NCI-H2196 treated with DMSO at 0.1 percent for 48 hours (cell line): ENCODE measurements around the gene SFTA2.
"Not testable (repeated sequence)": the region's sequence is repeated elsewhere in the genome, so short reads cannot be mapped to it uniquely, and the experiment has no call there.

Source experiments
- DNase-seq: peaks from one replicate; lab custom pipeline; 2025; ENCODE audit not compliant: unreplicated experiment; lab: John Stamatoyannopoulos, UW

SFTA2 gene

DNA sequence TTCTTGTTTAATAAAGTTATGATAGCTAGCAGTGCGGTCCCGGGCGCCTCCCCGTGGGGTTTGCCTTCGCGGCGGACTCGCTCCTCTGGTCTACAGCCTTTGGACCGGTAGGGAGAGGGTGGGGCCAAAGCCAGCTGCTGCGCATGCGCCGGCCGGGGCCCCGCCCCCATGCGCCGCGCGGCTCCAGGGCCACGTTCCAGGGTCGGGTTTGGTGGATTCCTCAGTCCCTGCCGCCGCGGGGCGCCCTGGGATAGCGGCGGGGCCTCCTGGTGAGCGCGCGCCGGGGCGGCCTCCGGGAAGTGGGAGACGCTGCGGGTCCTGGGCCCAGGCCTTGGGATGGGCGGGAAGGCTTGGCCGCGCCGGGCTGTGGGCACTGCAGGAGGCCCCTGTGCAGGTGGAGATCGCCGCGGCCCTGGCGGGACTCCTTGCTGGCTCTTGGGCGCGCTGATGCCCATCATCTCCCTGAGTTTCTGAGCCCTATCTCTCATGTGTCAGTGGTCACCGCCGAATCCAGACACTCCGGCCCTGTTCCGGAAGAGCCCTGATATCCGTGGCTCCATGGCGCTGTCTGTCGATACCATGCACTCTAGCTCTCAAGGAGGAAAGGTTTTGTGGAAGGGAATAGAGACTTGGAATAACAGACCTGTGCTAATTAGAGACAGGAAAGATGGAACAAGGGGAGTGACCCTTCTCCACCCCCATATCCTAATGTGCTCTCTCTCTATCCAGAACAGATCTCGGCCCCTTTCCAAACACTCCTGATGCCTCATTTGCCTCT lies 17.7 kb downstream of the SFTA2 start, which contains the start of gene VARS2:
Gene VARS2, plus strand, starts transcription at position 163 of the 778 bp plus-strand sequence. Its CDS starts 599 bp downstream, at position 762.
- peak; percentile 80 for DNase-seq

GRCh38 chr6:30913721-30914075 lies 18.3 kb downstream of the SFTA2 start:
- DNase-seq: no peak

DNA sequence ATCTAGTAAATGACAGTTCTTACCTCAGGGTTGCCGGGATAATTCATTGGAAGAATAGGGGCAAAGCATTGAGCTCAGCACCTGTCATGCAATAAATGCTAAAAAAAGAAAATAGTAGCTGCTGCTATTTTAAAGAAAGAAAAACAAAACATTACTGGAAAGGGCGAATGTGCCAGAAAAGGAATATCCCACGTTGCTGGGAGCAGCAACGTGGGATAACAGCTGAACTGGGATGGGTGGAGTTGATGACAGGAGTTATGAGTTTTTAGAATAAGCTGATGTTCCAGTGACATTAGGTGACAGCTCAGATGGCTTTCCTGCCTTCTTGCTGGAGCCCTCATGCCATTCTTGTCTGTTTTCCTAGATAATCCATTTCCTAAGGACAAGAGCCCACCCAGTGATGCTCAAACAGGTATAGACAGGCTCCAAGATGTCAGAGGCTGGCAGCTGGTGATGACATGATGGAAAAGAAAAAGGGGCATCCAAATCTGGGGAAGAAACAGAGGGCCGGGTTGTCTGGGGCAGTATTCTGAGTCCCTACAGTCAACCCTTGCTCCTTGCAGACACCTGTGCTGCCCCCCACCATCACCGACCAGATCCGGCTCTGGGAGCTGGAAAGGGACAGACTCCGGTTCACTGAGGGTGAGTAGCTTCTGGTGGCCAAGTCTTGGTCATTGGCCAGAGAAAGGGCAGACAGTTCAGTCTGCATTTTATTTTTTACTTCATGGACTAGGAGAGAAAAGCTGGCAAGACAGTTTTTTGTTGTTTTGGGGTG lies 19.0 kb downstream of the SFTA2 start:
- DNase-seq: no peak

GRCh38 chr6:30910473-30910872 lies 21.5 kb downstream of the SFTA2 start:
- not testable (repeated sequence) for DNase-seq

DNA sequence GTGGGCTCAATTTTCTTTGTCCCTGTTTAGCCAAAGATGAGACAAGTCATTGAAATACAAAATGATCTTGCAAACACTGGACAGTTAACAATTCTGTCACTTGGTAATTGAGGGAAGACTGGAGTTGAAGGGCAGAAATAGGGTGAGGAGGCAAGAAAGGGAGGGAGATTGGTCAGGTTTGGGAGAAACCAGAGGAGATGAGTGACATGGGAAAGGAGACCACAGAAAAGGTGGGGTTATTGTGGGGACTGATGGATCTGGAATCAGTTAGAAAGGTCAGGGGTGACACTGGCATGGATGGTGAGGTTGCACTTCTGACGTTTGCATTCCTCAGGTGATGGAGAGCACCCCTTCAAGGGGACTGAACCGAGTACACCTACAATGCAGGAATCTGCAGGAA lies 23.3 kb downstream of the SFTA2 start:
- no peak for DNase-seq

DNA sequence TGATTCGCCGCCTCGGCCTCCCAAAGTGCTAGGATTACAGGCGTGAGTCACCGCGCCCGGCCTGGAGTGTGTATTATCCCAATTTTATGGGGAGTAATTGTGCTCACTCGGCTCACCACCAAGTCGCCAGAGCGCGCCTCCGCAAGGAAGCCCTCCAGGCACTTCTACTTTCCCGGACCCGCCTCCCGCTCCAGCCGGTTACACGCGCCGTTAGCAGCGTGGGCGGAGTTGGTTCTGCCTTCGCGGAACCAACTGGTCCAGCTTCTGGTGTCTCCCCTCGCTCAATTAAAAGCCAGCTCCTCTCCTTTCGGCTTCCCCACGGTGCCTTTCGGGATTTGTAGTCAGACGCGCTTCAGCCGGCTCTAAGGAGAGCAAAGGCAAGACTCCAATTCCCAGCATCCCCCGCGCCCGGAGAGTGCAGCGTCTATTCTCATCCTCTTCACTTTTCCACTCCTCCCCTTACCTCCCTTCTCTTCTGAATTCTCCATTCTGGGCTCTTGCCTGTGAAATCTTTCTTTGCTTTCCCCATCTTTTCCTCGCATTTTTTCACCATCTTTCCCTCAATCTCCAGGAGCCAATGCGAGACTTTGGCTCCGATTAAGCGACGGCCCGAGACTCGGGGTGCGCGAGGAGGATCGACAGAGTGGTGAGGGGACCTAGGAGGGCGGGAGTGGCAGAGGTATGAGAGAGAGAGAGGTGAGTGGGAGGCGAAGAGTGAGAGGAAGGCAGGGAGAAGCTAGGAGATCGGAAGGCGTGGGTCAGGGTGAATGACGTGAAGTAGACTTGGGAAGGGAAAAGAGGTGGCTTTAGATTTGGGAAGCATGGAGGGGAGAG lies 24.0 kb downstream of the SFTA2 start, which contains the start of gene GTF2H4:
Gene GTF2H4, plus strand, starts transcription at position 450 of the 834 bp plus-strand sequence.
- peak; percentile 95 for DNase-seq

GRCh38 chr6:30907290-30907757 lies 24.6 kb downstream of the SFTA2 start:
- not testable (repeated sequence) for DNase-seq

- no peak for DNase-seq
These were observed 28.7 kb downstream of the SFTA2 start for GRCh38 chr6:30903236-30903635.

- DNase-seq: no peak
These were observed 29.3 kb downstream of the SFTA2 start for GRCh38 chr6:30902709-30903108.

GRCh38 chr6:30902196-30902595 lies 29.8 kb downstream of the SFTA2 start:
- not testable (repeated sequence) for DNase-seq

- no peak for DNase-seq
These were observed 30.5 kb downstream of the SFTA2 start for GRCh38 chr6:30901436-30901835.

- DNase-seq: no peak
These were observed 31.0 kb downstream of the SFTA2 start for GRCh38 chr6:30900863-30901417.

DNA sequence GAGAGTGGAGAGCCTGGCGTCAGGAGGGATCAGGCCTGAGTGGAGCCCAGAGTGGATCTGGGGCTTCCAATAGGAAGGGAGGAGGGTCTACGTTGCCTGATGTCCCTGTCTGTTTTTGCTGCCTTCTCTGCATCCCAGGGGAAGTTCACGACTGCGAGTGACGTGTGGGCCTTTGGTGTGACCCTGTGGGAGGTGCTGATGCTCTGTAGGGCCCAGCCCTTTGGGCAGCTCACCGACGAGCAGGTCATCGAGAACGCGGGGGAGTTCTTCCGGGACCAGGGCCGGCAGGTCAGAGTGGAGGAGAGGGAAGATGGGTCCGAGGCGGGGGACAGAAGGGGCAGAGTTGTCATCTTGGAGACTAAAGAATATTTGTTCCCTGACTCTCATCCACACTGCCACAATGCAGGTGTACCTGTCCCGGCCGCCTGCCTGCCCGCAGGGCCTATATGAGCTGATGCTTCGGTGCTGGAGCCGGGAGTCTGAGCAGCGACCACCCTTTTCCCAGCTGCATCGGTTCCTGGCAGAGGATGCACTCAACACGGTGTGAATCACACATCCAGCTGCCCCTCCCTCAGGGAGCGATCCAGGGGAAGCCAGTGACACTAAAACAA lies 33.1 kb downstream of the SFTA2 start:
- DNase-seq: no peak

DNA sequence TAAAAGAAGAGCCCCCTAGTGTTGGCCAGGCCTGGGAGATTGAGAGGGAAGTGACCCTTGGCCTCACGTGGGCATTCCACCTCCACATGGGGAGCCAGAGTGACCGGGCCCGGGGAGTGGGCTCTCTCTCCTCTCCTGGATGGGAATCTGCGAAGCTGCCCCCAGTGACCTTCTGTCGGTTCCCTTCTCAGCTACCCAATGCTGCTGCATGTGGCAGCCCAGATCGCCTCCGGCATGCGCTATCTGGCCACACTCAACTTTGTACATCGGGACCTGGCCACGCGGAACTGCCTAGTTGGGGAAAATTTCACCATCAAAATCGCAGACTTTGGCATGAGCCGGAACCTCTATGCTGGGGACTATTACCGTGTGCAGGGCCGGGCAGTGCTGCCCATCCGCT lies 34.1 kb downstream of the SFTA2 start:
- DNase-seq: no peak

DNA sequence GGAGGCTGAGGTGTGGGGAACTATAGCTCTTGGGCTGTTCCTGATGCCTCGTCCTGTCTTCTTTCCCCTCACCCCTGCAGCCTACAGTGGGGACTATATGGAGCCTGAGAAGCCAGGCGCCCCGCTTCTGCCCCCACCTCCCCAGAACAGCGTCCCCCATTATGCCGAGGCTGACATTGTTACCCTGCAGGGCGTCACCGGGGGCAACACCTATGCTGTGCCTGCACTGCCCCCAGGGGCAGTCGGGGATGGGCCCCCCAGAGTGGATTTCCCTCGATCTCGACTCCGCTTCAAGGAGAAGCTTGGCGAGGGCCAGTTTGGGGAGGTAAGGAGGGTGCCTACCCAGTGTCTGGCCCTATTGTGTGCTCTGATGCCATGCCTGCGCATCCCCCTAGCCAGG lies 35.4 kb downstream of the SFTA2 start:
- no peak for DNase-seq

GRCh38 chr6:30895343-30895742 lies 36.6 kb downstream of the SFTA2 start:
- no peak for DNase-seq

GRCh38 chr6:30894935-30895334 lies 37.0 kb downstream of the SFTA2 start:
- DNase-seq: no peak

- DNase-seq: no peak
These were observed 37.6 kb downstream of the SFTA2 start for GRCh38 chr6:30894381-30894780.

DNA sequence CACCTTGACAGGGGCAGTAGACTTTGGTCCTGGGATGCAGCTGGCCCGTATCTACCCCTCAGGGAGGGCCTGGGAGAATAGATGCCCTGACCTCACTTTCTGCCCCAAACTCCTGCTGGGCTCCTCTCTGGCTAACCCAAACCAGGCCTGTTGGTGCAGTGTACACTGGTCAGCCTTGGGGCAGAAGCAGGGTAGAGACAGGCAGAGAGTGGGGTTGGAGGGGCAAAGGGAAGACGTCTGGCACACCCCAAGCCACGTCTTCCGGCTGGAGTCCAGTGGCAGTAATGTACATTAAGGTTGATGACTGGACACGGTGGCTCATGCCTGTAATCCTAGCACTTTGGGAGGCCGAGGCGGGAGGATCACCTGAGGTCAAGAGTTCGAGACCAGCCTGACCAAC lies 38.3 kb downstream of the SFTA2 start:
- no peak for DNase-seq

DNA sequence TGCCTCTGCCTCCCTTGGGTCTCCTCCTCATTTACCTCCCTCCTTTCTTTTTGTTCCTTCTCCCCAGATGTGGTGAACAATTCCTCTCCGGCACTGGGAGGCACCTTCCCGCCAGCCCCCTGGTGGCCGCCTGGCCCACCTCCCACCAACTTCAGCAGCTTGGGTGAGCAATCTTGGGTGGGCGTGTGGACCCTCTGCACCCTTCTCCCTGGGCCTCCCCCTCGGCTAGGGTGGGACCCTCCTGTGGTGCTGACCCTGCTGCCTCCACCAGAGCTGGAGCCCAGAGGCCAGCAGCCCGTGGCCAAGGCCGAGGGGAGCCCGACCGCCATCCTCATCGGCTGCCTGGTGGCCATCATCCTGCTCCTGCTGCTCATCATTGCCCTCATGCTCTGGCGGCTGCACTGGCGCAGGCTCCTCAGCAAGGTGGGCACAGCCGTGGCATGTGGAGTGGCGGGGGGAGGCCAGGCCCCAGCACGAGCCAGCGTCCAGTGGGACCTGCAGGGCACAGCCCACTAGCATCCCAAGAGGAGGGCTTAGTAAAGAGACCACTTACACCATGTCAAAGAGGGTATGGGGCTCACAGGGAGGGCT lies 38.9 kb downstream of the SFTA2 start:
- no peak for DNase-seq
